Kidney (tissue), 14 donors: ENCODE results near the gene ACTG1. TPM values are rescaled to one million over a fixed set of nuclear protein-coding genes. Genes with fewer than 3 reads are reported as not detected.

Experiments used
- DNase-seq, 5 donors: peaks; one replicate each; pipeline ENCODE4 v3.0.0-alpha.2; 2013 to 2020
- FAIRE-seq: peaks from 2 replicates; lab custom pipeline; 2012; peaks lifted over from hg19 to GRCh38; lab: Jason Lieb, UNC
- H3K27ac ChIP-seq, 2 donors: one replicate each; pipeline ENCODE4 v1.7.0; 2013; ENCODE audit warnings: low read depth in 2 of 2, low read length in 2 of 2, inconsistent platforms in 1 of 2
- H3K27me3 ChIP-seq: one replicate; pipeline ENCODE4 v1.7.1; 2013; ENCODE audit warnings: low read length, inconsistent platforms; ENCODE audit not compliant: control insufficient read depth, insufficient read depth
- H3K36me3 ChIP-seq, 3 donors: one replicate each; pipeline versions ENCODE4 v1.7.0 to v1.7.1; 2013; ENCODE audit warnings: low read length in 3 of 3, control low read depth in 1 of 3, inconsistent platforms in 1 of 3; ENCODE audit not compliant: insufficient read depth in 3 of 3, control insufficient read depth in 2 of 3
- H3K4me1 ChIP-seq, 3 donors: one replicate each; pipeline versions ENCODE4 v1.7.0 to v1.7.1; 2013; ENCODE audit warnings: low read length in 3 of 3, inconsistent platforms in 1 of 3, low read depth in 1 of 3; ENCODE audit not compliant: control insufficient read depth in 2 of 3, insufficient read depth in 2 of 3
- H3K4me3 ChIP-seq, 3 donors: one replicate each; pipeline versions ENCODE4 v1.7.0 to v1.8.1; 2013; ENCODE audit warnings: low read length in 3 of 3, control low read depth in 1 of 3, inconsistent platforms in 1 of 3
- H3K9ac ChIP-seq, 3 donors: one replicate each; pipeline versions ENCODE4 v1.7.0 to v1.7.1; 2013; ENCODE audit warnings: low read length in 3 of 3, control low read depth in 1 of 3, inconsistent platforms in 1 of 3
- H3K9me3 ChIP-seq, 3 donors: one replicate each; pipeline versions ENCODE4 v1.7.0 to v1.7.1; 2013; ENCODE audit warnings: low read length in 3 of 3, control low read depth in 1 of 3, inconsistent platforms in 1 of 3; ENCODE audit not compliant: control insufficient read depth in 2 of 3, insufficient read depth in 1 of 3
- CTCF ChIP-seq: IDR thresholded peaks from 3 replicates; pipeline ENCODE4 v1.5.1; 2012; ENCODE audit warnings: mild to moderate bottlenecking, moderate library complexity, borderline replicate concordance; ENCODE audit not compliant: insufficient read depth; ENCODE audit errors: extremely low read depth
- intact Hi-C: fragments of 100-400 bp; cut with DNase I; formaldehyde crosslinking; loops from one replicate; pipeline ENCODE4 v1.11.1; 2022
- polyA plus RNA-seq: library from polyadenylated mRNA; stranded (reverse); fragments of 350-450 nt; fragmentation: Illumina TruSeq; extraction: RNeasy Lipid Tissue Mini Kit (QIAGEN cat#74804); gene quantifications from one replicate; pipeline ENCODE4 v1.2.3, GENCODE V29; 2014; ENCODE audit warnings: low read depth, low replicate concordance; ENCODE audit not compliant: insufficient read depth
- total RNA-seq: library from RNA; stranded (reverse); fragmentation: NEBNext Ultra II Directional; extraction: Animal tissue kit (Norgen Biotek cat#: 25700); gene quantifications from one replicate; pipeline ENCODE4 v1.2.1, GENCODE V29; 2021
- donor health status: control.
- donor health status: control.
- donor health status: control.
- donor health status: control.
- donor health status: control.
- donor health status: DM: yes; HTN: yes; CAD: no.
- donor health status: Normal renal cell carcinoma (clear cell type).

ACTG1 gene
- total and polyA plus RNA-seq, 2 donors from 2014 or later, result 1,350 to 2,632 TPM

- no peaks in the 10 kb centered on the region for H3K27me3 ChIP-seq
- no peaks in the 10 kb centered on the region for H3K36me3 ChIP-seq
- DNase-seq (no peak), FAIRE-seq (no peak)
- H3K9ac ChIP-seq, result no peak overlapping the region
- H3K27ac ChIP-seq, result no peak overlapping the region
- H3K4me1 ChIP-seq, result peaks cover 0 to 6% (median 4%) of the 10 kb centered on the region in 3 donors
- intact Hi-C loops, result no loop called here
- H3K9me3 ChIP-seq, result no peaks in the 10 kb centered on the region
- TF ChIP-seq CTCF, result no peak
- no peak overlapping the region for H3K4me3 ChIP-seq
These were observed 35.4 kb downstream of the ACTG1 start for GRCh38 chr17:81477173-81477572.

GRCh38 chr17:81476635-81477034, 36.0 kb downstream of the ACTG1 start:
- no peak for FAIRE-seq
- no peaks in the 10 kb centered on the region for H3K27me3 ChIP-seq
- intact Hi-C loops, result no loop called here

GRCh38 chr17:81476097-81476496, 36.5 kb downstream of the ACTG1 start:
- H3K36me3 ChIP-seq, result no peaks in the 10 kb centered on the region
- no peak overlapping the region for H3K9ac ChIP-seq
- DNase-seq (no peak), FAIRE-seq (no peak)
- intact Hi-C loops, result no loop called here
- no peaks in the 10 kb centered on the region for H3K27me3 ChIP-seq
- H3K27ac ChIP-seq, result no peak overlapping the region
- H3K4me1 ChIP-seq, result peaks cover 0 to 5% (median 0%) of the 10 kb centered on the region in 3 donors
- H3K4me3 ChIP-seq, result no peak overlapping the region
- no peak for TF ChIP-seq CTCF
- no peaks in the 10 kb centered on the region for H3K9me3 ChIP-seq

More at GRCh38 chr17:81476635-81477034, 36.0 kb downstream of the ACTG1 start:
- Histone ChIP-seq H3K9ac (no peak overlapping the region), H3K27ac (no peak overlapping the region), H3K9me3 (no peaks in the 10 kb centered on the region), H3K4me1 (peaks cover 0 to 6% (median 1%) of the 10 kb centered on the region in 3 donors), H3K36me3 (no peaks in the 10 kb centered on the region), H3K4me3 (no peak overlapping the region)
- no peak for TF ChIP-seq CTCF
- no peak for DNase-seq

GRCh38 chr17:81474958-81475357, 37.6 kb downstream of the ACTG1 start:
- no peaks in the 10 kb centered on the region for H3K9me3 ChIP-seq
- DNase-seq (no peak), FAIRE-seq (no peak)
- no peaks in the 10 kb centered on the region for H3K4me1 ChIP-seq
- intact Hi-C loops, result no loop called here
- no peak overlapping the region for H3K27ac ChIP-seq
- no peaks in the 10 kb centered on the region for H3K36me3 ChIP-seq
- H3K27me3 ChIP-seq, result no peaks in the 10 kb centered on the region
- H3K9ac ChIP-seq, result no peak overlapping the region
- no peak for TF ChIP-seq CTCF
- H3K4me3 ChIP-seq, result no peak overlapping the region
